IPS DF 19.7 (cell line): Measurements from ENCODE around the gene ABCG2.
"Not testable (repeated sequence)": the region's sequence is repeated elsewhere in the genome, so short reads cannot be mapped to it uniquely, and the experiment has no call there.

Source experiments
- DNase-seq: peaks from one replicate; pipeline ENCODE4 v3.0.0-alpha.2; 2013; ENCODE audit warnings: low read depth, low spot score

The ABCG2 gene

GRCh38 chr4:88112856-88113255 lies 45.6 kb downstream of the ABCG2 start:
- DNase-seq, result no peak

GRCh38 chr4:88110826-88111225 lies 47.6 kb downstream of the ABCG2 start:
- no peak for DNase-seq

- DNase-seq, result no peak
Observed at GRCh38 chr4:88109123-88109881, 49.1 kb downstream of the ABCG2 start.

GRCh38 chr4:88108747-88109122 lies 49.7 kb downstream of the ABCG2 start:
- no peak for DNase-seq

GRCh38 chr4:88108108-88108465 lies 50.4 kb downstream of the ABCG2 start:
- DNase-seq, result not testable (repeated sequence)

GRCh38 chr4:88107406-88108107 lies 50.9 kb downstream of the ABCG2 start:
- DNase-seq, result no peak

GRCh38 chr4:88106205-88106604 lies 52.2 kb downstream of the ABCG2 start:
- no peak for DNase-seq

GRCh38 chr4:88104902-88105610 lies 53.4 kb downstream of the ABCG2 start:
- no peak for DNase-seq

- no peak for DNase-seq
Observed at GRCh38 chr4:88102026-88102425, 56.4 kb downstream of the ABCG2 start.

GRCh38 chr4:88101165-88101564 lies 57.3 kb downstream of the ABCG2 start:
- DNase-seq, result no peak

- DNase-seq, result no peak
Observed at GRCh38 chr4:88098993-88099752, 59.3 kb downstream of the ABCG2 start.

GRCh38 chr4:88097781-88098180 lies 60.7 kb downstream of the ABCG2 start:
- DNase-seq, result no peak

- no peak for DNase-seq
Observed at GRCh38 chr4:88097301-88097700, 61.1 kb downstream of the ABCG2 start.

- DNase-seq, result no peak
Observed at GRCh38 chr4:88093874-88094273, 64.6 kb downstream of the ABCG2 start.

- DNase-seq, result no peak
Observed at GRCh38 chr4:88091378-88091777, 67.1 kb downstream of the ABCG2 start.

- DNase-seq, result no peak
Observed at GRCh38 chr4:88090898-88091297, 67.5 kb downstream of the ABCG2 start.

- no peak for DNase-seq
Observed at GRCh38 chr4:88087004-88087403, 71.4 kb downstream of the ABCG2 start.

- DNase-seq, result no peak
Observed at GRCh38 chr4:88080626-88081025, 77.8 kb downstream of the ABCG2 start.

- no peak for DNase-seq
Observed at GRCh38 chr4:88078579-88078978, 79.9 kb downstream of the ABCG2 start.

GRCh38 chr4:88077911-88078524 lies 80.4 kb downstream of the ABCG2 start:
- no peak for DNase-seq

- no peak for DNase-seq
Observed at GRCh38 chr4:88075336-88075735, 83.1 kb downstream of the ABCG2 start.

- DNase-seq, result no peak
Observed at GRCh38 chr4:88070031-88070430, 88.4 kb downstream of the ABCG2 start.
